Neural progenitor cell (in vitro differentiated cells): ENCODE results near the gene POLE. TPM values are rescaled to one million over a fixed set of nuclear protein-coding genes. Genes with fewer than 3 reads are reported as not detected.

Experiments used
- DNase-seq: peaks from one replicate; pipeline ENCODE4 v3.0.0-alpha.2; 2016; ENCODE audit warnings: low spot score
- H2AFZ ChIP-seq: fragments of 200-600 bp; sonication (generic); replicated peaks from 2 replicates; pipeline ENCODE4 v1.6.1; 2016; ENCODE audit warnings: antibody characterized with exemption
- H3F3A ChIP-seq: fragments of 200-600 bp; sonication (generic); 2 replicates; pipeline ENCODE4 v1.6.1; 2016; ENCODE audit warnings: antibody characterized with exemption, low read depth
- H3K27ac ChIP-seq: fragments of 200-600 bp; sonication (generic); 2 replicates; pipeline ENCODE4 v1.5.1; 2016; ENCODE audit warnings: mild to moderate bottlenecking
- H3K27me3 ChIP-seq: fragments of 200-600 bp; sonication (generic); 2 replicates; pipeline ENCODE4 v1.6.1; 2016; ENCODE audit warnings: mild to moderate bottlenecking, moderate library complexity
- H3K36me3 ChIP-seq: fragments of 200-600 bp; sonication (generic); 2 replicates; pipeline ENCODE4 v1.5.1; 2016
- H3K4me1 ChIP-seq: fragments of 200-600 bp; sonication (generic); 2 replicates; pipeline ENCODE4 v1.6.1; 2016; ENCODE audit warnings: mixed run types
- H3K4me2 ChIP-seq: fragments of 200-600 bp; sonication (generic); 2 replicates; pipeline ENCODE4 v1.6.1; 2016
- H3K4me3 ChIP-seq: fragments of 200-600 bp; sonication (generic); 2 replicates; pipeline ENCODE4 v1.5.1; 2016
- H3K79me2 ChIP-seq: fragments of 200-600 bp; sonication (generic); 2 replicates; pipeline ENCODE4 v1.6.1; 2016; ENCODE audit warnings: low read depth
- H3K9ac ChIP-seq: fragments of 200-600 bp; sonication (generic); 2 replicates; pipeline ENCODE4 v1.6.1; 2016
- H3K9me3 ChIP-seq: fragments of 200-600 bp; sonication (generic); 2 replicates; pipeline ENCODE4 v1.5.1; 2016; ENCODE audit warnings: low read depth
- H4K20me1 ChIP-seq: fragments of 200-600 bp; sonication (generic); 2 replicates; pipeline ENCODE4 v1.6.1; 2016; ENCODE audit warnings: low read depth
- H3K27ac Mint-ChIP-seq: 3 replicates; pipeline ENCODE4 v1.8.0; 2021; ENCODE audit warnings: mixed read lengths
- H3K27me3 Mint-ChIP-seq: 2 replicates; pipeline ENCODE4 v1.8.0; 2022; ENCODE audit warnings: low read depth, mild to moderate bottlenecking, inconsistent platforms, moderate library complexity, mixed read lengths; ENCODE audit not compliant: insufficient read depth
- H3K36me3 Mint-ChIP-seq: 3 replicates; pipeline ENCODE4 v1.8.0; 2021; ENCODE audit warnings: mixed read lengths
- H3K4me1 Mint-ChIP-seq: 3 replicates; pipeline ENCODE4 v1.8.0; 2021; ENCODE audit warnings: mixed read lengths
- H3K4me3 Mint-ChIP-seq: 3 replicates; pipeline ENCODE4 v1.8.0; 2021; ENCODE audit warnings: mild to moderate bottlenecking, moderate library complexity, mixed read lengths
- H3K9me3 Mint-ChIP-seq: 3 replicates; pipeline ENCODE4 v1.8.0; 2020; ENCODE audit warnings: mixed read lengths
- CTCF ChIP-seq: fragments of 200-600 bp; sonication (generic); IDR thresholded peaks from 2 replicates; pipeline ENCODE4 v1.5.1; 2017; ENCODE audit warnings: antibody characterized with exemption, mild to moderate bottlenecking
- EZH2 ChIP-seq: fragments of 200-600 bp; sonication (generic); IDR thresholded peaks from 2 replicates; pipeline ENCODE4 v1.6.1; 2017; ENCODE audit warnings: antibody characterized with exemption, mild to moderate bottlenecking, moderate library complexity
- EZH2phosphoT487 ChIP-seq: fragments of 200-600 bp; sonication (generic); IDR thresholded peaks from 2 replicates; pipeline ENCODE4 v1.6.1; 2017; ENCODE audit warnings: antibody characterized with exemption
- total RNA-seq: library from RNA; depleted of rRNA; stranded (reverse); fragments of >200 nt; gene quantifications from 2 replicates; pipeline ENCODE4 v1.2.3, GENCODE V29; 2015; ENCODE audit warnings: low replicate concordance

POLE gene
- total RNA-seq, 1 donor from 2014 or later: 46.8 TPM

- no peaks in the 10 kb centered on the region for H3K36me3 ChIP-seq
- Mint-ChIP-seq H3K4me3 (no peak overlapping the region), H3K36me3 (peaks cover 50% of the 10 kb centered on the region), H3K9me3 (no peaks in the 10 kb centered on the region), H3K27ac (no peak overlapping the region), H3K4me1 (peaks cover 3% of the 10 kb centered on the region), H3K27me3 (peaks cover 8% of the 10 kb centered on the region)
- H3K9ac ChIP-seq: no peak overlapping the region
- no peak overlapping the region for H2AFZ ChIP-seq
- TF ChIP-seq EZH2phosphoT487: no peak
- TF ChIP-seq CTCF: peak; percentile 73
- H3K27me3 ChIP-seq: no peaks in the 10 kb centered on the region
- H4K20me1 ChIP-seq: peaks cover 17% of the 10 kb centered on the region
- H3K4me2 ChIP-seq: no peak overlapping the region
- H3K27ac ChIP-seq: no peak overlapping the region
- H3F3A ChIP-seq: peaks cover 14% of the 10 kb centered on the region
- H3K4me3 ChIP-seq: no peak overlapping the region
- H3K4me1 ChIP-seq: no peaks in the 10 kb centered on the region
- no peaks in the 10 kb centered on the region for H3K9me3 ChIP-seq
- H3K79me2 ChIP-seq: no peaks in the 10 kb centered on the region
- peak; percentile 46 for DNase-seq
These were observed 48.4 kb downstream of the POLE start for GRCh38 chr12:132638541-132639408.

DNA sequence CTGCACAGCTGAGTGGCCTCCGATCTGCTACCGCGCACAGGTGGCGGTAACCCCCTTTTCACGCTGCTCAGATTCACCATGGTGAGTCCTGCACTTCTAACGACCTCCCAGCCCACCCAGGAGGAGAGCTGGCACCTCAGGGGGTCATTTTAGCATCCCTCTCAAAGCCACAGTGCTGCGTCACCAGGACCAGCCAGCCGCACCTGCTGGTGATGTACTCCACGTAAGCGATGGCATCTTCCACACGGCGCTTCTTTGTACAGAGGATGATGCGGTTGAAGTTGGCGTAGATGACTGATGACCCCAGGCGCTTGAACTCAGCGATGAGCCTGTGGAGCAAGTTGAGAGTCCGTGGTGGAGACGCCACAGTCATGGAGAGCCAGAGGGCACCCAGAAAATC, 49.3 kb downstream of the POLE start:
- peaks cover 48% of the 10 kb centered on the region for H3K36me3 Mint-ChIP-seq
- H3K9me3 Mint-ChIP-seq: no peaks in the 10 kb centered on the region
- H3K79me2 ChIP-seq: no peaks in the 10 kb centered on the region
- H3K27me3 Mint-ChIP-seq: peaks cover 10% of the 10 kb centered on the region
- no peak overlapping the region for H3K4me3 Mint-ChIP-seq
- peaks cover 3% of the 10 kb centered on the region for H3K4me1 Mint-ChIP-seq
- no peak overlapping the region for H3K4me3 ChIP-seq
- H3K27me3 ChIP-seq: no peaks in the 10 kb centered on the region
- DNase-seq: no peak
- H2AFZ ChIP-seq: no peak overlapping the region
- no peaks in the 10 kb centered on the region for H3K4me1 ChIP-seq
- H3F3A ChIP-seq: peaks cover 14% of the 10 kb centered on the region
- no peak overlapping the region for H3K27ac ChIP-seq
- H3K36me3 ChIP-seq: no peaks in the 10 kb centered on the region
- H3K9ac ChIP-seq: no peak overlapping the region
- H3K27ac Mint-ChIP-seq: no peak overlapping the region
- no peaks in the 10 kb centered on the region for H3K9me3 ChIP-seq
- TF ChIP-seq CTCF: no peak
- TF ChIP-seq EZH2phosphoT487: no peak
- no peak for TF ChIP-seq EZH2
- no peak overlapping the region for H3K4me2 ChIP-seq
- peaks cover 17% of the 10 kb centered on the region for H4K20me1 ChIP-seq

GRCh38 chr12:132635076-132635955, 51.8 kb downstream of the POLE start:
- peaks cover 60% of the 10 kb centered on the region for H3K36me3 Mint-ChIP-seq
- Histone ChIP-seq H3K4me1 (no peaks in the 10 kb centered on the region), H3K36me3 (no peaks in the 10 kb centered on the region), H3K4me2 (no peak overlapping the region), H3K9ac (no peak overlapping the region), H3K27me3 (no peaks in the 10 kb centered on the region), H3K27ac (no peak overlapping the region), H3F3A (peaks cover 14% of the 10 kb centered on the region), H3K79me2 (no peaks in the 10 kb centered on the region), H4K20me1 (peaks cover 11% of the 10 kb centered on the region), H2AFZ (no peak overlapping the region), H3K9me3 (no peaks in the 10 kb centered on the region), H3K4me3 (no peak overlapping the region)
- no peak for DNase-seq
- peaks cover 6% of the 10 kb centered on the region for H3K27me3 Mint-ChIP-seq
- peak overlapping the region; percentile 62 for H3K4me3 Mint-ChIP-seq
- no peaks in the 10 kb centered on the region for H3K9me3 Mint-ChIP-seq
- TF ChIP-seq EZH2phosphoT487 (no peak), CTCF (no peak), EZH2 (no peak)
- H3K27ac Mint-ChIP-seq: no peak overlapping the region
- peaks cover 3% of the 10 kb centered on the region for H3K4me1 Mint-ChIP-seq
